ENCODE measurements around the gene MCEE.

The MCEE gene

GRCh38 chr2:71126957-71127356 lies 3.1 kb downstream of the MCEE start:
- H3K4me3 ChIP-seq (ENCODE audit: low read depth, low read length), result no peak overlapping the region
- no peak for TF ChIP-seq CTCF (IDR thresholded peaks at IDR 0.05; ENCODE audit: low read depth, low read length)

- H3K4me3 ChIP-seq (ENCODE audit: low read depth, low read length), result no peak overlapping the region
- TF ChIP-seq CTCF (IDR thresholded peaks at IDR 0.05; ENCODE audit: low read depth, low read length), result no peak
Measured at GRCh38 chr2:71125506-71126294, 4.3 kb downstream of the MCEE start.

GRCh38 chr2:71122387-71123298 lies 7.4 kb downstream of the MCEE start:
- TF ChIP-seq CTCF (IDR thresholded peaks at IDR 0.05; ENCODE audit: low read depth, low read length), result no peak
- H3K4me3 ChIP-seq (ENCODE audit: low read depth, low read length), result no peak overlapping the region

GRCh38 chr2:71121479-71121878 lies 8.6 kb downstream of the MCEE start:
- no peak for TF ChIP-seq CTCF (IDR thresholded peaks at IDR 0.05; ENCODE audit: low read depth, low read length)
- H3K4me3 ChIP-seq (ENCODE audit: low read depth, low read length), result no peak overlapping the region

GRCh38 chr2:71120195-71120594 lies 9.8 kb downstream of the MCEE start:
- no peak overlapping the region for H3K4me3 ChIP-seq (ENCODE audit: low read depth, low read length)
- TF ChIP-seq CTCF (IDR thresholded peaks at IDR 0.05; ENCODE audit: low read depth, low read length), result no peak

GRCh38 chr2:71117063-71117462 lies 13.0 kb downstream of the MCEE start:
- H3K4me3 ChIP-seq (ENCODE audit: low read depth, low read length), result no peak overlapping the region
- no peak for TF ChIP-seq CTCF (IDR thresholded peaks at IDR 0.05; ENCODE audit: low read depth, low read length)

- H3K4me3 ChIP-seq (ENCODE audit: low read depth, low read length), result no peak overlapping the region
- TF ChIP-seq CTCF (IDR thresholded peaks at IDR 0.05; ENCODE audit: low read depth, low read length), result no peak
Measured at GRCh38 chr2:71113843-71114242, 16.2 kb downstream of the MCEE start.

Data from WI38 (cell line).